ENCODE measurements around the gene ZNF205.

The ZNF205 gene

DNA sequence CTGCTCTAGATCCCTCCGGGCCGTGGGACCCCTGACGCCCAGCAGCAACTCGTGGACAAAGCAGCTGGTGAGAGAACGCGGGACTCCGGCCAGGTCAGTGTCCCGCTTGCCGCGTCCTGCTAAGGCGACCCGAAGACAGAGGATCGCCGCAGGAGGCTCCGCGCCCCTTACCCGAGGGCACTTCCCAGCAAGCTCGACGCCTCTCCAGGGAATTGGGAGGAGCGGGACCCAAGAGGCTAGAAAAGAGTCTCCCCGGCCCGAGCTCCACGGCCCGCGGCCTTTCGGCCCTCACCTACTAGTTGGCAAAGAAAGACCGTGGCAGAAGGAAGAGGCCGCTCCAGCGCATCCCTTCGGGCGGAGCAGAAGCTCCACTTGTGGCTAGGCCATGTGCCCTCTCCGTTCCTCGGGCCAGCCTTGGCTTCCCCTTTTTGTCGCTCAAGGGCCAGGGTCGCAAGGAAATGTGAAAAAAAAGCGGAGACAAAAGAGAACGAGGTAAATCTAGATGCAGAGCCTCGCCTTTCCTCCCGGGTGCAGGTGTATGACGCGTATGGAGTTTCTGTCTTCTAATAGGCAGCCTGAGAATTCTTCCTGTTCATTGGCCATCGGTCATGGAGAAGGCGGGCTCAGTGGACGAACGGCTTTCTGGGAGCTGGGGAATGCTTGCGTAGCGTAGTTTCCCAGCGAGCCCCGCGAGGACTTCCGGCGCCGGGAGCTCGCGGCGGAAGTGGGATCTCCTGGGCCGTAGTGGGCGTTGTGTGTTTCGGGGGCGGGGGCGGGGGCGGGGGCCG lies 22.1 kb downstream of the ZNF205 start, which contains the start of gene ZNF213:
Gene ZNF213 (plus strand): TSS at position 692 of the 788 bp plus-strand sequence. CDS start 2,252 bp downstream, outside the sequence.
- peak; percentile 98 for DNase-seq

DNA sequence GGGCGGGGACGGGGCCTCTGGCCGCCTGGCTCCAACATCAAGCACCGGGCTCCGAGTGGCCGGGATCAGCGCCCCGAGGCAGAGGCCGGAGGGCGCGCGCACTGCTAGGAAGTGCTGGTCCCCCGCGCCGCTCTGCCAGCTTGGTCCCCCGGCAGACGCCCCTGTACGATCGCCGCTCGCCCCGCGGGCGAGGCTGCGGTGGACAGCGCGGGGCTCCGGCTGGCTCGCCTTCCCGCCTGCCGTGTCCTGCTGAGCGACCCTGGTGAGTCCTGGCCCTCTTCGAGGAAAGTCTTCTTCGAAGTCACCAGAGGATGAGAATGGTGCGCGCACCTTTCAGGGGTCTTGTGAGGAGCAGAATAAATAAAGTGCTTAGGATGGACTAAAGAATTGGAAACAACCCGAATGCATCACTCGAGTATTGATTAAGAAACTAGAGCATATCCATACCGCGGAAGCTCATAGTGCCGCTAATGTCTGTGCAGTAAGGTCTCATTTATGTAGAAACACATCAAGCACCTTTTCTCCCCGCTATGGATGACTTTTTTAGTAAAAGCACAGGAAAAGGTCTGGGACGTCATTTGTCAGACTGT lies 22.8 kb downstream of the ZNF205 start:
- no peak for DNase-seq

DNA sequence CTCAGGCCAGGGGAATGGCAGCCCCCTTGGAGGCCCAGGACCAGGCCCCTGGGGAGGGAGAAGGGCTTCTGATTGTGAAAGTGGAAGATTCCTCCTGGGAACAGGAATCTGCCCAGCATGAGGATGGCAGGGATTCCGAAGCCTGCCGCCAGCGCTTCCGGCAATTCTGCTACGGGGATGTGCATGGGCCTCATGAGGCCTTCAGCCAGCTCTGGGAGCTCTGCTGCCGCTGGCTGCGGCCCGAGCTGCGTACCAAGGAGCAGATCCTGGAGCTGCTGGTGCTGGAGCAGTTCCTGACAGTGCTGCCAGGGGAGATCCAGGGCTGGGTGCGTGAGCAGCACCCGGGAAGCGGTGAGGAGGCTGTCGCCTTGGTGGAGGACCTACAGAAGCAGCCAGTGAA lies 24.9 kb downstream of the ZNF205 start:
- no peak for DNase-seq

DNA sequence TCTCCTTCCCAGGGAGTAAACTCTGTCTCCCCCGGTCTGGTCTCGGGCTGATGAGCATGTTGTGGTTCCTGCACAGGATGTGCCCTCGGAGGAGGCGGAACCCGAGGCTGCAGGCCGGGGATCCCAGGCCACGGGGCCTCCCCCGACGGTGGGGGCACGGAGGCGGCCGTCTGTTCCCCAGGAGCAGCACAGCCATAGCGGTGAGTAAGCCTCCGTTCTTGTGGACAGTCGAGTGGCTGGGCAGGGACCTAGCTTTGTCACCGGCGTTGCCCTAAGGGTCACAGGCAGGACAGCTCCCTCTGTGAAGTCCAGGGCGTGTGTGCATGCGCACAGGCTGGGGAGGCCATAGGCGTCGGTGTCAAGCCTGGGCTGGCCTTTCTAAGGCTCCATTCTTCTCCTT lies 26.0 kb downstream of the ZNF205 start:
- DNase-seq = no peak

DNA sequence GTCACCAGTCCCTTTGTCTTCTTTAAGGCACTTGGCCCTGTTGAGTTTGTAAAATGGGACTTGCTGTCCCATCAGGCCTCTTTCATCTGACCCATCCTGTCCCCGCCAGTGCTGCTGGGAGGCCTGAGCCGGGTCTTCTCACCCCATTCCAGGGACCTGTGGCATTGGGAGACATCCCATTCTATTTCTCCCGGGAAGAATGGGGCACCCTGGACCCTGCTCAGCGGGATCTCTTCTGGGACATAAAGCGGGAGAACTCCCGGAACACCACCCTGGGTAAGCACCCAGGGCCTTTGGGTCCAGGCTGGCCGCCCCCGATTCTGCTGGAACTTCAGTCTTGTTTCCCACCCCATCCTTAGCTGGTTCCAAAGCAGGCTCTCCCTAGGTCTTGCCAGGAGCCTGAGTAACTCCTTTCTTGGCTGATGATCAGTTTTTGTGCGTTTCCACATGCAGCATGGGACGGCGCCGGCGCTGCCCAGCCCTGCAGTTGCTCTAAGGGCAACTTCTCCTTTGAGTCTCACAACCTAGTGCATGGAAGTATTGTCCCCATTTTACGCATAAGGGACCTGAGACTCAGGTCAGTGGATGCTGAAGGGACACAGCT lies 26.5 kb downstream of the ZNF205 start:
- DNase-seq = no peak

DNA sequence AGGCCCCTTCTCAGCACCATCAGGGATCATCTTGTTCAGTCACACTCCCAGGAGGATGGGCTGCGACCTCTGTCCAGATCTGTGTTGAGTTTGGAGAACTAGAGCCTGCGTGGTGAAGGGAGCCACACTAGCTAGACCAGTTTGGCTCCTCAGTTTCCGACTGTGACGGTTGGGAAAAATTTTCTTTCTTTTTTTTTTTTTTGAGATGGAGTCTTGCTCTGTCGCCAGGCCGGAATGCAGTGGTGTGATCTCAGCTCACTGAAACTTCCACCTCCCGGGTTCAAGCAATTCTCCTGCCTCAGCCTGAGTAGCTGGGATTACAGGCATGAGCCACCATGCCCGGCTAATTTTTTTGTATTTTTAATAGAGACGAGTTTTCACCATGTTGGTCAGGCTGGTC lies 27.2 kb downstream of the ZNF205 start:
- peak; percentile 51 for DNase-seq

DNA sequence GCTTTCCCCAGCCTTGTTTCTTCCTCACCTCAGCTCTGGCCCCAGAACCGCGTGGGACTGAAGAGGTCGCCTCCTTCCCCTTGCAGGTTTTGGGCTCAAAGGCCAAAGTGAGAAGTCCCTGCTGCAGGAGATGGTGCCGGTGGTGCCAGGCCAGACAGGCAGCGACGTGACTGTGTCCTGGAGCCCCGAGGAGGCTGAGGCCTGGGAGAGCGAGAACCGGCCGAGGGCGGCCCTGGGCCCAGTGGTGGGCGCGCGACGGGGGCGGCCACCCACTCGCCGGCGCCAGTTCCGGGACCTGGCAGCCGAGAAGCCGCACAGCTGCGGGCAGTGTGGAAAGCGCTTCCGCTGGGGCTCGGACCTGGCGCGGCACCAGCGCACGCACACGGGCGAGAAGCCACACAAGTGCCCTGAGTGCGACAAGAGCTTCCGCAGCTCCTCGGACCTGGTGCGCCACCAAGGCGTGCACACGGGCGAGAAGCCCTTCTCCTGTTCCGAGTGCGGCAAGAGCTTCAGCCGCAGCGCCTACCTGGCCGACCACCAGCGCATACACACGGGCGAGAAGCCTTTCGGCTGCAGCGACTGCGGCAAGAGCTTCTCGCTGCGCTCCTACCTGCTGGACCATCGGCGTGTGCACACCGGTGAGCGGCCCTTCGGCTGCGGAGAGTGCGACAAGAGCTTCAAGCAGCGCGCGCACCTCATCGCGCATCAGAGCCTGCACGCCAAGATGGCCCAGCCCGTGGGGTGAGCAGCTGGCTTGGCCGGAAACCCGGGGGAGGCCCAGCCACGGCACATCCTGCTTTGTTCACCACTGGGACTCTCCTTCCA lies 28.4 kb downstream of the ZNF205 start:
- no peak for DNase-seq

DNA sequence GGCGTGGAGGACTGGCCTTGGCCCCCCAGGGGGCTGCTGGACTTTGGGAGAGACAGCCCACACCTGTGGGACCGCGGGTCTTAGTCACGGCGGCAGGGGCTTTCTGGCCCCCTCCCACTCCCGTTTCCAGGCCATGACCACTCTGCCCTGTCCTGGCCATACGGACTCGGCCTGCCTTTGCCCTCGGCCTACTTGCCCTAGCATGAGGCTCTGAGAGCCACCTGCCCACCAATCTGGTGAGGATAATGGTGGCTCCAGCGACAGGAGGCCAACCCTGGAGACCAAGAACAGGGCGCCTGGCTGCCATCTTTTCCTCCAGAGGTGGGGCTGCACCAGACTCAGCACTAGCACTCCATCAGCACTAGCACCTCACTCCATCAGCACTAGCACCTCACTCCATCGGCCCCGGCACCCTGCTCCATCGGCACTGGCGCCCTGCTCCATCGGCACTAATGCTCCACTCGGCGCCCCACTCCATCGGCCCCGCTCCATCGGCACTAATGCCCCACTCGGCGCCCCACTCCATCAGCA lies 29.5 kb downstream of the ZNF205 start:
- DNase-seq = no peak

DNA sequence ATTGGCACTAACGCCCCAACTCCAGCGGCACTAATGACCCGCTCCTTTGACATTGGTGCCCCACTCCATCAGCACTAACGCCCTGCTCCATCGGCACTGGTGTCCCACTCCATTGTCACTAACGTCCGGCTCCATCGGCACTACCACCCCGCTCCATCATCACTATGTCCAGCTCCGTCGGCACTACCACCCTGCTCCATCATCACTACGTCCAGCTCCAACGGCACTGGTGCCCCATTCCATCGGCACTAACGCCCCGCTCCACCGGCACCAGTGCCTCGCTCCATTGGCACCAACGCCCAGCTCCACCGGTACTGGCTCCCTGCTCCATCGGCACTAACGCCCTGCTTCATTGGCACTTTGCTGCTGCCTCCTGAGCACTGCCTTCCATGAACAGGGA lies 29.9 kb downstream of the ZNF205 start:
- no peak for DNase-seq

DNA sequence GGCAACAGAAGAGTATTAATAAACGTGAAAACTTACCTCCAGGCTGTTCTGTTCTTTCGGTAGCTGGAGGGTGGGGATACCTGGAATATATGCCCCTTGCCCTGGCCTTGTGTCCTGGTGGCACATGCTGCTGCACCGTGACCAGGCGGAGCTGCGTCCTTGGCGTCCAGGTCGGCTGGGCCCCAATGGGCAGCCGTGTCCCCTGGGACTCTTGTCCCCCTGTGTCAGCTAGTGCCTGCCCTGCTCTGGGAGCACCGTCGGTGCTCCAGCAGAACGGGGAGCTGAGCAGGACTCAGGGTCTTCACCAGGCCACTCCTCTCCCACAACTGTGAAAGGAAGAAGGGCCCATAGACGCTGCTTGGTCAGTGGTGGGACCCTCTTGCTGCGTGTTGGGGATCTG lies 30.4 kb downstream of the ZNF205 start:
- no peak for DNase-seq

DNA sequence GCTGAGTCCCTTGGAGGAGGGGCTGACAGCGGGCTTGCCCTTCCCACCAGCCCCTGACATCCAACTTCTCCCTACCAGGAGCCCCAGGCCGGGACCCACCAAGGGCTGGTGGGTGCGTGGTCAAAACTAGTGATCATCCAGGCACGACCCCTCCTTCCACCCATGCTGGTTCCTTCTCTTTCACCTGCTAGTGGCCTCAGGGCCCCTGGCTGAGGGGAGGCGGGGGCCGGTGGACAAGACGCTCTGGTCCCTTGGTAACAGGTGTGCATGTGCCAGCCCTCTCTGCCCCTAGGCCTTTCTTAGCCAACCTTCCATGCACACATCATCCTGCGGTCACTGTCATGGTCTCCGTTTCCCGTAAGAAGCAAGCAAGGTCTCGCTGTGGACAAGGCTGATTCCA lies 30.8 kb downstream of the ZNF205 start:
- DNase-seq = no peak

DNA sequence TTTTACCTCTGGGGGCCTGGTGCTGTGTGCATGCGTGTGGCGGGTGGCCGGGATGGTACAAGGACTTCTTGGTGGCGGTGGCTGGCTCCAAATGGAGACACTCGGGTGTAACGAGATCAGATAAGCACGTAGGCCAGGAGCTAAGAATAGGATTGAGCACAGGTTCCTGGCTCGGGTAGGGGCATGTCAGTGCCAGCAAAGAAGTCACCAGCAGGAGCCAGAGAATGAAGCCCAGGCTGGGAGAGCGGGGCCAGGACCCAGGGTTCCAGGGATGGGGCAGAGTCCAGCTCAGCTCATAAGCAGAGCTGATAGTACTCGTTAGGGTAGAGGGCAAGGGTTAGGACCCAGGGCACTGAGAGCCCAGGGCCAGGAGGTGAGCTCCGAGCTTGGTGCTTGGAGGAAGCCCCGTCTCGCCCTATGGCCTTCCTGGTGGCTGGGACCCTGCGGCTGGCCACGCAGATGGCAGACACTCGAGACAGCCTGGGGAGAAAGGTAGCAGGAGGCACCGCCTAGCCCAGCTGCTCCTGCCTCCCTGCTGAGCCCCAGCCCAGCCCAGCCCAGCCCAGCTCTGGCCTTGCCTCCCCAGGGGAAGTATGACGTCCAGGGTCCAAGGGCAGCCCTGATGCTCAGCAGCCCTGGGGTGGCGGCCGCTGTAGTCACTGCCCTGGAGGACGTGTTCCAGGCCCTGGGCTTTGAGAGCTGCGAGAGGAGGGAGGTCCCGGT lies 31.4 kb downstream of the ZNF205 start:
- no peak for DNase-seq

DNA sequence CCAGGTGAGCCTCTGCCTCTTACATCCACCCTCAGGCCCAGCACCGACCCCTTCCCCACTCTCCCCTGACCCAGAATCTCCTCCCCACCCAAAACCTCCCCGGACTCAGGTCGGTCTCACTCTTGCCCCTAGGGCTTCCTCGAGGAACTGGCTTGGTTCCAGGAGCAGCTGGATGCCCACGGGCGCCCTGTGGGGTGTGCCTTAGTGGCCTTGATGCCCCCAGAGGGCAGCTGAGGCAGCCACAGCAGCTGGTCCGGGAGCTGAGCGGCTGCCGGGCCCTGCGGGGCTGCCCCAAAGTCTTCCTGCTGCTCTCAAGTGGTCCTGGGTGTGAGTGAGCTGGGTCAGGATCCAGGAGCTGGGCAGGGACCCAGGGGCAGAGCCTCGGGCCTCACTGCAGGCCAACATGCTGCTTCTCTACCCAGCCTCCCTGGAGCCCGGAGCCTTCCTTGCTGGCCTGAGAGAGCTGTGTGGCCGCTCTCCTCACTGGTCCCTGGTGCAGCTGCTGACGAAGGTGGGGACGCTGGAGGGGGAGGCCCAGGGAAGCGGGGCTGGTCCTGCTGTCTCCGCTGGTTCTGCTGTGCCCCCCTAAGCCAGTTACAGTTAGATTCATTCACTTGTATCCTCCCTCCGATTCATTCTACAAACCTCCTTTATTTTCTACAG lies 32.1 kb downstream of the ZNF205 start:
- no peak for DNase-seq

DNA sequence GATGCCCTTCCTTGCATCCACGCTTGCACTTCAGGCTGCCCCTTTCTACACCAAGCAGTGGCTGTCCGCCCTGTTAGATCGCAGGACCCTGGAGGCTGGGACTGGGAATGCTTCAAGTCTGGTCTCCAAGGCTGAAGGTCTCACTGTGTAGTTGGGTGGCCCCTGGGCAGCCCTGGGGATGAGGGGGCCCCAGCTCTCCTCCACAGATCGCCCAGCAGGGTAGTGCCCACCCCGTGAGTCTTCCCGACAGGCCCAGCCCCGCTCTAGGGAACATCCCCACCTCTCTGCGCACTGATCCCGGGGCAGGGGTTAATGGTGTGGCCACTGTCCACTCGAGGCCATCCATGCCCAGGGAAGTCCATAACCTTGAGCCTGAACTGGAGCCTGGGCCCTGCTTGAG lies 32.8 kb downstream of the ZNF205 start:
- DNase-seq = no peak

DNA sequence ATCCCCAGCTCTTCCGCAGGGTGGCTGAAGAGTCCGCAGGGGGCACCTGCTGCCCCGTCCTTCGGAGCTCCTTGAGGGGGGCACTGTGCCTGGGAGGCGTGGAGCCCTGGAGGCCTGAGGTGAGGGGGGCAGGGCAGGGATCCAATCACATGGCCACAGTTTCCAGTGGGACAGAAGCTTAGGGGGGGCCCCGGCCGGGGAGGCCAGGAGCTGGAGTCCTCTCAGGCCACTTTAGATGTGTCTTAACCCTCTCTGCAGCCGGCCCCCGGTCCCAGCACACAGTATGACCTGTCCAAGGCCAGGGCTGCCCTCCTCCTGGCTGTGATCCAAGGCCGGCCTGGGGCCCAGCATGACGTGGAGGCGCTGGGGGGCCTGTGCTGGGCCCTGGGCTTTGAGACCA lies 33.3 kb downstream of the ZNF205 start:
- no peak for DNase-seq

DNA sequence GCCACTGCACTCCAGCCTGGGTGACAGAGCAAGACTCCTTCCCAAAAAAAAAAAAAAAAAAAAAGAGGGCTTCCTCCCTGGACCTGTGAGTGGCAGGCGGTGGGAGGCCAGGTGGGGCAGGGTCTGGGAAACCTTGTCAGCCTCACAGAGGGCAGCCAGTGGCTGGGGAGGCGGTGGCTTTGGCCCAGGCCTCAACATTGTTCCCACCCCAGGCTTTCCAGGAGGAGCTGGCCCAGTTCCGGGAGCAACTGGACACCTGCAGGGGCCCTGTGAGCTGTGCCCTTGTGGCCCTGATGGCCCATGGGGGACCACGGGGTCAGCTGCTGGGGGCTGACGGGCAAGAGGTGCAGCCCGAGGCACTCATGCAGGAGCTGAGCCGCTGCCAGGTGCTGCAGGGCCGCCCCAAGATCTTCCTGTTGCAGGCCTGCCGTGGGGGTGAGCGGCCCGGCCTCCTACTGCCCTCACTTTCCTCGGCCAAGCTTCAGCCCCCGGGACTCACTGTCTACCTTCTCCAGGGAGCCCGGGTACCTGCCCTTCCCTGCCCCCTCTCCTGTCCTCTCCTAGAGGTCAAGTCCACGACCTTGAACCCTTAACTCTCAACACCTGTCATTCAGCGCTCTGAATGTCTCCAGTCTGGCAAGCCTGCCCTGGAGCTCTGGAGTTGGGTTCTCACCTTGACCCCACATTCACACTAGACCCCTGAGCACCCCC lies 34.8 kb downstream of the ZNF205 start:
- no peak for DNase-seq

DNA sequence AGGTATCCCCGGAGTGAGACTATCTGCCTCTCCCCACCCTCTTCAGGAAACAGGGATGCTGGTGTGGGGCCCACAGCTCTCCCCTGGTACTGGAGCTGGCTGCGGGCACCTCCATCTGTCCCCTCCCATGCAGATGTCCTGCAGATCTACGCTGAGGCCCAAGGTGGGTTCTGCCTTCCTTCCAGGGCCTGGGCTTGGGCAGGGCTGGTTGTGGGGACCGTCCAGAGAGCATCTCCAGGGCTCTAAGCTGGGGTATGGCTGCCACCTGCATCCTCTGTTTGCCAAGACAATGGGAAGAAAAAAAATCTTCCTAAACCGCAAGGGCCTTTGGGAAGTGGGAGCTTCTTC lies 35.3 kb downstream of the ZNF205 start:
- no peak for DNase-seq

DNA sequence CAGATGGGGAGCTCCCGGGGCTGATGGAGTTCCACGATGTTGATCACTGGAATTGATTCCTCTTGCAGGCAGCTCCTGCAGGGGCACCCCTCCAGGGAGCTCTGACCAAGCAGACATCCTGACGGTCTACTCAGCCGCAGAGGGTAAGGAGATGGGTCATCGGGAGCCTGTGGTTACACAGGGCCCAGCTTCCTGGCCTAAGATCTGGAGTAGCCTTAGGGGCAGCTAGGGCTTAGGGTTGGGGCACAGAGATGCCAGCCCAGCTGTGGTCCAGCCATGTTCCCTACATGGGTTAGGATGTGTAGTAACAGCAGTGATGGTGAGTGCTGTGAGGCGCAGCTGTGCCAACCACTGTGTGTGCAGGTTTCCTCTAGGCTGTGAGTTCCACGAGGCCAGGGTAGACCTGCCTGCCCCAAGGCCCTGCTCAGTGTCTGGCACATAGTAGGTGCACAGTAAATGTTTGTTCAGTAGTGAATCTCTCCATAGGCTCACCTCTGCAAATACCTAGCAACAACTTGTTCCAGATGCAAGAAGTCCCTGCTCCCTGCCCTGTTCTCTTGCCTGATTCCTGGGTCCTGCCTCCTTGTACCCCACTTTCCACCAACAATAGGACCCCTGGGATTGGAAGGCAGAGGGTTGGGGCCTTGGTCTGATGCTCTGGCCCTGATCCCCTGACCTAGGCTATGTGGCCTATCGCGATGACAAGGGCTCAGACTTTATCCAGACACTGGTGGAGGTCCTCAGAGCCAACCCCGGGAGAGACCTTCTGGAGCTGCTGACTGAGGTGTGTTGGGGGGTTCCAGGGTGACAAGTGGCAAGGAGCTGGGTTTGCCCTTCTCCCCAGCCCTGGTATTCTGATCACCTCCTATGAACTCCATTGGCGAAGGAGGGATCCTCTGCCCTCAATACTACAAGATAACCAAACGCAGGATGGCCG lies 36.1 kb downstream of the ZNF205 start:
- DNase-seq = no peak

DNA sequence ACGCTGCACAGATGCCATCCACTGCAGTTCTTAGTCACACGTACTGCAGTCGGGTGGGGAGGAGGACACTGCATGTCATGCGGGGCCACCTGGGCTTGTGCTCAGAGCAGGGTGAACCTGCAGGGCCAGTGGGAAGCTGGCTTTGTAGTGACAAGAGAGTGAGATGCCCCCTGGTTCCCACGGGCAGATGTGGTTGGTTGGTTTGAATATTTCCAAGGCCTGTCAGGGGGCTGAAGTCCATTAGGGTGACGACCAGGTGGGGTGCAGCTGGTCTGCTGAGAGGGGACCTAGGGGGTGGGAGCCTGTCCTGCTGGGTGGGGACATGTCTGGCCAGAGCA lies 36.8 kb downstream of the ZNF205 start:
- DNase-seq = no peak

Data from fibroblast of skin of scalp (primary cell).